Neural cell (in vitro differentiated cells): Measurements from ENCODE around the gene GPR15LG. TPM values are rescaled to one million over a fixed set of nuclear protein-coding genes. Genes with fewer than 3 reads are reported as not detected.

Source experiments
- H2AFZ ChIP-seq: fragments of 200-600, 300-800 bp; sonication (generic), shearing (Covaris generic); 2 replicates; pipeline ENCODE4 v1.6.0; 2014; ENCODE audit warnings: low read depth, mild to moderate bottlenecking, antibody characterized with exemption, low read length, moderate library complexity
- H3F3A ChIP-seq: fragments of 200-600 bp; shearing (Covaris generic); 2 replicates; pipeline ENCODE4 v1.6.1; 2016; ENCODE audit warnings: mild to moderate bottlenecking, moderate library complexity, mixed read lengths, antibody characterized with exemption, low read length; ENCODE audit not compliant: insufficient read depth, poor library complexity, severe bottlenecking
- H3K27ac ChIP-seq: fragments of 200-600, 300-800 bp; sonication (generic), shearing (Covaris generic); 2 replicates; pipeline ENCODE4 v1.5.1; 2014; ENCODE audit warnings: mild to moderate bottlenecking, low read length, moderate library complexity
- H3K27me3 ChIP-seq: fragments of 300-800, 200-600 bp; sonication (generic), shearing (Covaris generic); 2 replicates; pipeline ENCODE4 v1.6.0; 2014; ENCODE audit warnings: mild to moderate bottlenecking, low read depth, low read length, moderate library complexity; ENCODE audit not compliant: insufficient read depth
- H3K36me3 ChIP-seq: fragments of 300-800, 200-600 bp; sonication (generic), shearing (Covaris generic); 2 replicates; pipeline ENCODE4 v1.5.1; 2014; ENCODE audit warnings: mild to moderate bottlenecking, antibody characterized with exemption, low read length, moderate library complexity; ENCODE audit not compliant: insufficient read depth
- H3K4me2 ChIP-seq: fragments of 300-800, 200-600 bp; sonication (generic), shearing (Covaris generic); 2 replicates; pipeline ENCODE4 v1.6.0; 2014; ENCODE audit warnings: mild to moderate bottlenecking, low read length
- H3K4me3 ChIP-seq: fragments of 300-800, 200-600 bp; sonication (generic), shearing (Covaris generic); 2 replicates; pipeline ENCODE4 v1.5.1; 2014; ENCODE audit warnings: mild to moderate bottlenecking, low read length, moderate library complexity
- H3K79me2 ChIP-seq: fragments of 200-600 bp; shearing (Covaris generic); replicated peaks from 2 replicates; pipeline ENCODE4 v1.6.0; 2014; ENCODE audit warnings: mild to moderate bottlenecking, low read length, moderate library complexity; ENCODE audit not compliant: insufficient read depth
- H3K9ac ChIP-seq: fragments of 300-800, 200-600 bp; sonication (generic), shearing (Covaris generic); 2 replicates; pipeline ENCODE4 v1.6.1; 2016; ENCODE audit warnings: mild to moderate bottlenecking, low read length, mixed read lengths
- H3K9me2 ChIP-seq: fragments of 200-600 bp; shearing (Covaris generic); 2 replicates; pipeline ENCODE4 v1.6.1; 2016; ENCODE audit warnings: mild to moderate bottlenecking, low read length, mixed read lengths; ENCODE audit not compliant: insufficient read depth
- H3K9me3 ChIP-seq: fragments of 200-600, 300-800 bp; sonication (generic), shearing (Covaris generic); 2 replicates; pipeline ENCODE4 v1.6.1; 2016; ENCODE audit warnings: mild to moderate bottlenecking, mixed run types, low read length, moderate library complexity, mixed read lengths
- H4K20me1 ChIP-seq: fragments of 200-600 bp; shearing (Covaris generic); 2 replicates; pipeline ENCODE4 v1.6.1; 2016; ENCODE audit warnings: mild to moderate bottlenecking, mixed run types; ENCODE audit not compliant: insufficient read depth
- CTCF ChIP-seq: fragments of 450-650 bp; IDR thresholded peaks from 2 replicates; pipeline ENCODE4 v1.5.1; 2014; ENCODE audit warnings: antibody characterized with exemption, mild to moderate bottlenecking, moderate library complexity; ENCODE audit not compliant: poor library complexity, severe bottlenecking
- EP300 ChIP-seq: fragments of 450-650 bp; conservative IDR thresholded peaks from 2 replicates; pipeline ENCODE4 v1.6.1; 2014; ENCODE audit warnings: antibody characterized with exemption, mild to moderate bottlenecking, moderate library complexity; ENCODE audit not compliant: poor library complexity, severe bottlenecking
- EZH2 ChIP-seq: fragments of 200-600, 300-800 bp; shearing (Covaris generic), sonication (generic); IDR thresholded peaks from 2 replicates; pipeline ENCODE4 v1.6.1; 2014; ENCODE audit warnings: antibody characterized with exemption, low read length, borderline replicate concordance, mild to moderate bottlenecking; ENCODE audit not compliant: insufficient read depth, poor library complexity, severe bottlenecking
- MXI1 ChIP-seq: fragments of 450-650 bp; conservative IDR thresholded peaks from 2 replicates; pipeline ENCODE4 v1.6.1; 2014; ENCODE audit warnings: antibody characterized with exemption, mild to moderate bottlenecking; ENCODE audit not compliant: poor library complexity, severe bottlenecking
- POLR2AphosphoS5 ChIP-seq: IDR thresholded peaks from 2 replicates; pipeline ENCODE4 v1.6.1; 2012
- RAD21 ChIP-seq: fragments of 450-650 bp; conservative IDR thresholded peaks from 2 replicates; pipeline ENCODE4 v1.6.1; 2014; ENCODE audit warnings: antibody characterized with exemption, mild to moderate bottlenecking, moderate library complexity
- REST ChIP-seq: IDR thresholded peaks from 2 replicates; pipeline ENCODE4 v1.6.1; 2012; ENCODE audit warnings: borderline replicate concordance
- SMC3 ChIP-seq: fragments of 450-650 bp; conservative IDR thresholded peaks from 2 replicates; pipeline ENCODE4 v1.6.1; 2014; ENCODE audit warnings: antibody characterized with exemption, mild to moderate bottlenecking, moderate library complexity; ENCODE audit not compliant: poor library complexity
- TAF1 ChIP-seq: IDR thresholded peaks from 2 replicates; pipeline ENCODE4 v1.6.1; 2012; ENCODE audit warnings: low read depth
- polyA plus RNA-seq: library from polyadenylated mRNA; depleted of rRNA; stranded (reverse); fragments of >200 nt; gene quantifications from 2 replicates; pipeline ENCODE4 v1.2.3, GENCODE V29; 2014

Gene GPR15LG
- polyA plus RNA-seq, 1 donor from 2014 or later: not detected

GRCh38 chr10:84160663-84161362 is 12.8 kb upstream of the GPR15LG start (continued):
- TF ChIP-seq MXI1 (no peak), RAD21 (no peak)

GRCh38 chr10:84163996-84164395 is 9.6 kb upstream of the GPR15LG start:
- Histone ChIP-seq H3K27ac (no peak overlapping the region), H2AFZ (no peak overlapping the region), H3K4me3 (no peak overlapping the region), H3K9ac (no peak overlapping the region), H4K20me1 (no peaks in the 10 kb centered on the region), H3K9me3 (no peaks in the 10 kb centered on the region), H3K27me3 (no peaks in the 10 kb centered on the region), H3K36me3 (no peaks in the 10 kb centered on the region), H3K79me2 (no peaks in the 10 kb centered on the region), H3F3A (no peaks in the 10 kb centered on the region), H3K9me2 (no peaks in the 10 kb centered on the region), H3K4me2 (no peak overlapping the region)
- TF ChIP-seq RAD21 (no peak), MXI1 (no peak), EP300 (no peak), CTCF (no peak), EZH2 (no peak), REST (no peak), SMC3 (no peak), TAF1 (no peak), POLR2AphosphoS5 (no peak)

- no peaks in the 10 kb centered on the region for H3K9me3 ChIP-seq
- H3K4me3 ChIP-seq: peak overlapping the region; percentile 3
- no peaks in the 10 kb centered on the region for H3K27me3 ChIP-seq
- no peak overlapping the region for H3K9ac ChIP-seq
- TF ChIP-seq EP300 (peak; percentile 26), REST (peak; percentile 40), POLR2AphosphoS5 (no peak), TAF1 (no peak), MXI1 (no peak), EZH2 (no peak)
- no peaks in the 10 kb centered on the region for H3K9me2 ChIP-seq
- H3F3A ChIP-seq: no peaks in the 10 kb centered on the region
- H3K27ac ChIP-seq: peak overlapping the region; percentile 16
- no peaks in the 10 kb centered on the region for H3K36me3 ChIP-seq
- H3K79me2 ChIP-seq: no peaks in the 10 kb centered on the region
- no peaks in the 10 kb centered on the region for H4K20me1 ChIP-seq
- no peak overlapping the region for H3K4me2 ChIP-seq
- H2AFZ ChIP-seq: no peak overlapping the region
These were observed 9.2 kb upstream of the GPR15LG start for GRCh38 chr10:84164442-84164841.
